Heart left ventricle (tissue), 16 donors: ENCODE data around the gene RPS6KA2. TPM values are rescaled to one million over a fixed set of nuclear protein-coding genes. Genes with fewer than 3 reads are reported as not detected.

Source experiments
- ATAC-seq, 4 donors: fragments of 200-7000 bp; cut with Tn5 transposase; one replicate each; pipeline ENCODE4 v1.9.1; 2020 to 2022; ENCODE audit warnings: moderate library complexity in 4 of 4, mild to moderate bottlenecking in 3 of 4, moderate number of reproducible peaks in 1 of 4
- DNase-seq, 5 donors: peaks; one replicate each; pipeline ENCODE4 v3.0.0-alpha.2; 2020
- H3K27ac ChIP-seq, 12 donors: fragments of 200-600 bp; sonication (generic) in 4 of 12; one replicate each; pipeline versions ENCODE4 v1.5.0 to v1.8.0; 2016 to 2022; ENCODE audit warnings: mild to moderate bottlenecking in 2 of 12
- H3K27me3 ChIP-seq, 9 donors: fragments of 200-600 bp; sonication (generic) in 2 of 9; one replicate each; pipeline versions ENCODE4 v1.5.1 to v1.8.0; 2016 to 2022; ENCODE audit warnings: mild to moderate bottlenecking in 3 of 9
- H3K36me3 ChIP-seq, 9 donors: fragments of 200-600 bp; sonication (generic) in 2 of 9; one replicate each; pipeline versions ENCODE4 v1.5.0 to v1.8.0; 2018 to 2022; ENCODE audit warnings: mild to moderate bottlenecking in 2 of 9
- H3K4me1 ChIP-seq, 12 donors: fragments of 200-600 bp; sonication (generic) in 4 of 12; one replicate each; pipeline versions ENCODE4 v1.5.0 to v1.8.0; 2016 to 2022; ENCODE audit warnings: mild to moderate bottlenecking in 3 of 12
- H3K4me3 ChIP-seq, 12 donors: fragments of 200-600 bp; sonication (generic) in 4 of 12; one replicate each; pipeline versions ENCODE4 v1.5.0 to v1.8.0; 2017 to 2022; ENCODE audit warnings: mild to moderate bottlenecking in 9 of 12, moderate library complexity in 4 of 12
- H3K9me3 ChIP-seq, 12 donors: fragments of 200-600 bp; sonication (generic) in 4 of 12; one replicate each; pipeline versions ENCODE4 v1.5.0 to v1.8.0; 2016 to 2022; ENCODE audit warnings: mild to moderate bottlenecking in 1 of 12
- CTCF ChIP-seq, 12 donors: fragments of 200-600 bp; sonication (generic) in 4 of 12; IDR thresholded peaks; one replicate each; pipeline versions ENCODE4 v1.5.0 to v1.8.0; 2018 to 2022; ENCODE audit warnings: antibody characterized with exemption in 12 of 12, mild to moderate bottlenecking in 5 of 12
- POLR2A ChIP-seq, 2 donors: fragments of 450-650 bp; IDR thresholded peaks; one replicate each; pipeline ENCODE4 v1.6.1; 2017; ENCODE audit warnings: antibody characterized with exemption in 2 of 2, mild to moderate bottlenecking in 2 of 2, moderate library complexity in 2 of 2
- WGBS, 4 donors: extraction: QIAGEN DNeasy Blood & Tissue Kit in 2 of 4; methylation state at CpG; one replicate each; pipeline versions ENCODE4 v1.1.5 to v1.1.7; 2013 to 2018; 5-methylcytosine and 5-hydroxymethylcytosine counted together
- intact Hi-C, 10 donors: fragments of 100-400 bp; cut with DNase I; formaldehyde crosslinking; loops; one replicate each; pipeline versions ENCODE4 v1.11.1 to v1.14.2; 2022
- polyA plus RNA-seq, 2 donors: library from polyadenylated mRNA; stranded (reverse); fragments of 200-250 nt; gene quantifications; one replicate each; pipeline ENCODE4 v1.2.3, GENCODE V29; 2013
- total RNA-seq, 9 donors: library from RNA; depleted of rRNA in 2 of 9; stranded (reverse); fragments of >200 nt in 2 of 9; fragmentation: NEBNext Ultra II Directional in 3 of 9; extraction: Animal tissue kit (Norgen Biotek cat#: 25700) in 3 of 9; gene quantifications; one replicate each; pipeline versions ENCODE4 v1.1.0 to v1.2.4, GENCODE V29; 2016 to 2023
- donor health status: ischemic (EF 13 %, LVEDD 7.1; RV severe dilation, severe dysfunction).
- donor health status: healthy with polysubstance abuse.
- donor health status: DM: no; HTN: yes; CAD: no.
- donor health status: DM: no; HTN: no; CAD: no.
- donor health status: ischemic (EF 25% LVEDD 6.9; RV normal size, moderate dysfunction).
- donor health status: ischemic (EF 25% LVEDD 5.7; RV mildly dilated, moderate dysfunction).
- donor health status: healthy.
- donor health status: DM: yes; HTN: yes; CAD: no.
- donor health status: ischemic (EF 35%, LVEDD 5.7; RV mildly dilated, moderate dysfunction).
- donor health status: nonischemic (EF 11% LVEDD 7.7; RV severe dilation, severe dysfunction).
- donor health status: DM: yes; HTN: yes; CAD: no.
- donor health status: PGD.
- donor health status: ischemic (EF 29% LVEDD 5.4; RV normal size, mild dysfunction).
- donor health status: nonischemic (EF 23%, LVEDD 6.1; RV moderate dilation, normal function).

Gene RPS6KA2
- total and polyA plus RNA-seq, 11 donors, result 23.0 to 171 (median 91.6) TPM

- ATAC-seq, result no peak
- TF ChIP-seq CTCF (IDR thresholded peaks at IDR 0.05) (no peak), POLR2A (IDR thresholded peaks at IDR 0.05) (no peak)
- H3K9me3 ChIP-seq, result no peaks in the 10 kb centered on the region
- H3K27ac ChIP-seq, result peak overlapping the region in 2 of 12 donors; percentile 7
- 88 to 95% (median 91%) methylated on average over 6 of the region's 6 CpGs for WGBS, 4 donors
- H3K4me1 ChIP-seq, result peaks cover 0 to 41% (median 27%) of the 10 kb centered on the region in 12 donors
- DNase-seq, result no peak
- no peaks in the 10 kb centered on the region for H3K27me3 ChIP-seq
- H3K36me3 ChIP-seq, result no peaks in the 10 kb centered on the region
- no peak overlapping the region for H3K4me3 ChIP-seq
- intact Hi-C loops, result no loop called here
Observed at GRCh38 chr6:166595949-166596348, 31.1 kb downstream of the RPS6KA2 start.

- ATAC-seq (peak in 1 of 4 donors; percentile 55), DNase-seq (peak in 1 of 5 donors; percentile 42)
- no peaks in the 10 kb centered on the region for H3K36me3 ChIP-seq
- no peaks in the 10 kb centered on the region for H3K9me3 ChIP-seq
- WGBS, 4 donors, result 85 to 95% (median 90%) methylated on average over 13 of the region's 13 CpGs
- H3K4me3 ChIP-seq, result no peak overlapping the region
- intact Hi-C loops, result no loop called here
- H3K4me1 ChIP-seq, result peaks cover 0 to 44% (median 26%) of the 10 kb centered on the region in 12 donors
- TF ChIP-seq CTCF (IDR thresholded peaks at IDR 0.05) (no peak), POLR2A (IDR thresholded peaks at IDR 0.05) (no peak)
- H3K27me3 ChIP-seq, result no peaks in the 10 kb centered on the region
- peak overlapping the region in 2 of 12 donors; percentile 7 to 27 for H3K27ac ChIP-seq
Observed at GRCh38 chr6:166595061-166595780, 31.8 kb downstream of the RPS6KA2 start.

GRCh38 chr6:166592821-166593220 is 34.2 kb downstream of the RPS6KA2 start:
- Histone ChIP-seq H3K4me3 (no peak overlapping the region), H3K36me3 (no peaks in the 10 kb centered on the region), H3K27me3 (no peaks in the 10 kb centered on the region), H3K27ac (no peak overlapping the region), H3K9me3 (no peaks in the 10 kb centered on the region), H3K4me1 (peaks cover 0 to 41% (median 25%) of the 10 kb centered on the region in 12 donors)
- DNase-seq (no peak), ATAC-seq (no peak)
- WGBS, 4 donors, result 94 to 95% (median 94%) methylated on average over 9 of the region's 9 CpGs
- TF ChIP-seq POLR2A (IDR thresholded peaks at IDR 0.05), result no peak
- no peak for TF ChIP-seq CTCF (IDR thresholded peaks at IDR 0.05)
- intact Hi-C loops, result no loop called here

- TF ChIP-seq POLR2A (IDR thresholded peaks at IDR 0.05), result no peak
- no peak for TF ChIP-seq CTCF (IDR thresholded peaks at IDR 0.05)
- Histone ChIP-seq H3K27me3 (no peaks in the 10 kb centered on the region), H3K27ac (no peak overlapping the region), H3K9me3 (no peaks in the 10 kb centered on the region), H3K36me3 (no peaks in the 10 kb centered on the region), H3K4me3 (no peak overlapping the region), H3K4me1 (peaks cover 0 to 38% (median 24%) of the 10 kb centered on the region in 12 donors)
- ATAC-seq, result no peak
- intact Hi-C loops, result no loop called here
- 79 to 88% (median 83%) methylated on average over 7 of the region's 7 CpGs for WGBS, 4 donors
- DNase-seq, result no peak
Observed at GRCh38 chr6:166591961-166592520, 35.0 kb downstream of the RPS6KA2 start.
